Suprapubic skin (tissue), 3 donors: ENCODE measurements around the gene NKX2-1.

Source experiments
- CTCF ChIP-seq, 2 donors: fragments of 200-600 bp in 1 of 2; fragments of 450-650 bp in 1 of 2; sonication (generic) in 1 of 2; IDR thresholded peaks; one replicate each; pipeline ENCODE4 v1.5.1; 2016 to 2019; ENCODE audit warnings: antibody characterized with exemption in 2 of 2, mild to moderate bottlenecking in 1 of 2, moderate library complexity in 1 of 2
- POLR2A ChIP-seq, 2 donors: fragments of 450-650 bp; IDR thresholded peaks; one replicate each; pipeline ENCODE4 v1.6.1; 2017; ENCODE audit warnings: antibody characterized with exemption in 2 of 2, mild to moderate bottlenecking in 2 of 2, moderate library complexity in 2 of 2

DNA sequence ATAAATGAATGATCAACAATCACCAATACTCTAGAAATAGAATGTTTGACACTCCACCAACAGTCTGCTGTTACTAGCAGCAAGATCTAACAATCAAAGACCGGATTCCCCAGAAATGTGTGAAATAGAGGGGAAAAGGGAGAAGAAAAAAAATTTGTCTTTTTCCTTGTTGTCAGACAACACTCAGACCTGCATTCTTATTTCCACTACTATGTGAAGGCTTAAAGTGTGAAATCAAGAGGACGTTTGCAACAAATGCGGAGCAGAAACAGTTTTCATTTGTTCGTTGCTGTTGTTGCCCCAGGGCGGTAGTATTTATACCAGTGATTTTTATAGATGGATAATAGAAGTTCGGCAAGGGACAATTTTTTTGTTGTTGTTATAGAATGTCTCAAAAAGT is 9.2 kb downstream of the NKX2-1 start:
- TF ChIP-seq CTCF (IDR thresholded peaks at IDR 0.05) (no peak), POLR2A (IDR thresholded peaks at IDR 0.05) (no peak)
